ENCODE measurements around the gene PLBD2.
"Not testable (repeated sequence)": the region's sequence is repeated elsewhere in the genome, so short reads cannot be mapped to it uniquely, and the experiment has no call there.

The PLBD2 gene

GRCh38 chr12:113333877-113334785, 24.3 kb upstream of the PLBD2 start:
- peak in 1 of 56 donors; percentile 14 for DNase-seq

DNA sequence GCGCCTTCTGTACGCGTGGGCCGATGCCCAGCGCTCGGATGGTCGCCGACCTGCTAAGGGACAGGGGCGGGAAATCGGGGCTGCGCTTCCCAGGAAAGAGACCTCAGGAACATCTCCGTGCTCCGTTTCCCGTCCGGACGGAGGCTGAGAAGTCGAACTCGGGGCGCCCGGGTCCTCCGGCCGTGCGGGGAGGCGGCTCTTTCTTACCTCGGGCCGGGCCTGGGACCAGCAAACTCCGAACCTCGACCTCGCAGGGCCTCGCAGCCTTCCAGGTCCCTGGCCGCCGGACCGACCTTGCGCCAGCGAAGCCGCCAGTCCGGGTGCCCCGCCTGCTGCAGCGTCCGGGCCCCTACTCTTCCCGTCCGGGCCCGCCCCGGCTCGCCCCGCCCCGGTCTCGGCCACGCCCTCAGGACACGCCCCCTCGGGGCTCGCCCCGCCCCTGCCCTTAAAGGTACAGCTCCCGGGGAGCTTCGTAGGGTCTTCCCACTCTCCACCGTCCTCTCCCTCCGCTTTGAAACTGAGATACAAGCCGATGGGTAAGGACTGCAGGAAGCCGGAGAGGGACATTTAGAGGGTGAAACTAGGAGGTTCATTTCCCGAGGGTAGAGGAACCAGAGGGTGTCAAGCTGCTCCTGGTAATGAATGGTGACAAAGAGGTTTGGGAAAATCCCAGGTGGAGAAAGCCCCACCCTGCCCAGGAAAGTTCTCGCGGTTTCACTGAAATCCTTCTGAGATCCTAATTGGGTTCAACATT, 23.4 kb upstream of the PLBD2 start, which contains the start of gene SLC8B1:
SLC8B1 (minus strand) TSS at position 324 of the 754 bp plus-strand sequence. CDS start 2,231 bp downstream, outside the sequence.
- DNase-seq = peak; percentile 27 to 92 (median 73)

GRCh38 chr12:113339540-113339939, 18.8 kb upstream of the PLBD2 start:
- no peak for DNase-seq

GRCh38 chr12:113340061-113340460, 18.3 kb upstream of the PLBD2 start:
- DNase-seq = no peak

DNA sequence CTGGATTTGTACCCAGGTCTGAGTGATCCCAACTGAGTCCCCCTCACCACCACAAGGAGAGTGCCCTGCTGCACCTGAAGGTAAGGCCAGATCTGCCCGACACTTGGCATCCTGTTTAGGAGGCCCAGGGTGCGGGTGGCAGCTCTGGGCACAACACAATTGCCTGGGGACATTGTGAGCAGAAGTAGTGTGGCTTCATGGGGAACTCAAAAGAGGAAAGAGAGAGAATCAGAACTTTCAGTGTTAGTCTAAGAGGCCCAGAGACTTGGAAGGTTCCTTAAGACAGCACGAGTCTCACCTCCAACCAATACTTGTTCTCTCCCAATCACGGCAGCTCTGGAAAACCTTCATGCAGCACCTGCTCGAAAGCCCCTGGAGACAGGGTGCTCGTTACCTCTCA, 16.9 kb upstream of the PLBD2 start:
- DNase-seq = no peak

DNA sequence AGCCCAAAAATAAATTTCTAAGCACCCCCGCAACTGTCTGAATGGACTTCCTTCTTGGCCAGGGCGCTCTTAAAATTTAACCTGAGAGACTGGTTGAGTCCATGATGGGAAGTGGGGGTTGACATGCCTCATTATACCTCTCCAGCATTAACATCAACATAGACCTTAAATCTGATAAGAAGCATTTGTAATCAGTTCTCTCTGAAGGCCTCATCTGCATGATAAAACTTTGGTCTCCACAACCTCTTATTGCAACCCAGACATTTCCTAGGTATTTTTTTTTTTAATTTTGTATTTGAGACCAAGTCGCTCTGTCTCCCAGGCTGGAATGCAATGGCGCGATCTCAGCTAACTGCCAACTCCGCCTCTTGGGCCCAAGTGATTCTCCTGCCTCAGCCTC, 13.1 kb upstream of the PLBD2 start:
- no peak for DNase-seq

- no peak for DNase-seq
Observed at GRCh38 chr12:113346353-113346752, 12.0 kb upstream of the PLBD2 start.

DNA sequence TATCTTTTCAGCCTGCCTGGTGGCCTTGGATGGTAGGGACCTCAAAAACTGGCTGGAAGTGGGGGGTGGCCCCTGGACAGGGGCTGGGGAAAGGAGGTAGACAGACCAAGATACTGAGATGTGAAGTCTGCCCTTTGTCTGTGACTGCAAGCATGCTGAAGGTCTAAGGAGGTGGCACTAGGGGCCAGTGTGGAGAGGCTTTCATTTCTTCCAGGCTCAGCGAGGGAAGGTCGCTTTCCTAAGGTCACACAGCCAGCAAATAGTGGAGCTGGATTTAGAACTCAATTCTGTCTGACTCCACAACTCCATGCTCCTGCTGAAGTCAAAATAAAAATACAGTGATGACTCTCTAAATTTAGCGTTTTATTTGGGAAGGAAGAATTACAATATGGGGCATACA, 11.3 kb upstream of the PLBD2 start:
- no peak for DNase-seq

GRCh38 chr12:113347892-113348291, 10.5 kb upstream of the PLBD2 start:
- no peak for DNase-seq

DNA sequence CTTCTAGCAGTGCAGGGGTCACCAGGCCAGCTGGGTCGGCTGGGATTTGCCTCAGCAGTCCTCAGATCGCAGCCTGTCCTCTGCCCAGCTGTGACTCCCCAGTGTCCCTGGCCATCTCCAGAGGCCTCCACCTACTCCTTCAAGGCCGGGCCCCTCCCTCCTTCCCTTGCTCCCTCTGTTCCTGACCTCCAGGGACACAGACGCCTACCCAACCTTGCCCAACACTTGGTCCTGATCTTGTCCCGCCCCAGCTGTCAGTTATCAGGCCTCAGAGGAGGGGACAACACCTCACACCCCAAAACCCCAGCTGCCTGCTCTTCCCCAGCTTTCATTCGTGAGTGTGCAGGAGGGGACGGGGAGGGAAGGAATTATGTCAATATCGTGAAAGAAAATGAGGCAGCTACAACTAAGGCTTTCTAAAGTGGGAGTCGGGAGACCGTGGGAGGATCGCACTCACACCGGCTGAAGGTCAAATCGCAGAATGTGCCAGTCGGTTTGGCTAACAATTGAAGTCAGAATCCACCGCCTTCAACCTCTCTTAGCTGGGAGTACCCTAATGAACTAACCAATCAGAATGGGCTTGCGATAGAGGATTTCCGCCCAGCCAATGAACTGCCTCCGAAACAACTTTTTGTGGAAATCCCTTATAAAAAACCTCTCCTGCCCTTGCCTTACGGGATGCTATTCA, 9.4 kb upstream of the PLBD2 start:
- DNase-seq = peak in 2 of 56 donors; percentile 9 to 30

DNA sequence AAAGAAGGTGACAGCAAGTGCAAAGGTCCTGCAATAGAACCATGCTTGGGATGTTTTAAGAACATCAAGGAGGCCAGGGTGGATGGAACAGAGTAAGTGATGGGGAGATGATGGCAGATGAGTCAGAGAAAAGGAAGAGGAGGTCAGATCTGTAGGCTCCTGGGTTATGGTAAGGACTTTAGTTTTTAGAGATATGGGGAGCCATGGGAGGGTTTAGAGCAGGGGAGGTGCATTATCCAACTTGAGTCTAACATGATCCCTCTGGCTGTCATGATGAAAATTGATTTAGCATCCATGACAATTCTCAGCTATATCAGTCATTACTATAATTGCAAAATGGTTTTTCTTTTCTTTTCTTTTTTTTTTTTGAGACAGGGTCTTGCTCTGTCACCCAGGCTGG, 7.3 kb upstream of the PLBD2 start:
- no peak for DNase-seq

GRCh38 chr12:113354192-113354591, 4.2 kb upstream of the PLBD2 start:
- not testable (repeated sequence) for DNase-seq

DNA sequence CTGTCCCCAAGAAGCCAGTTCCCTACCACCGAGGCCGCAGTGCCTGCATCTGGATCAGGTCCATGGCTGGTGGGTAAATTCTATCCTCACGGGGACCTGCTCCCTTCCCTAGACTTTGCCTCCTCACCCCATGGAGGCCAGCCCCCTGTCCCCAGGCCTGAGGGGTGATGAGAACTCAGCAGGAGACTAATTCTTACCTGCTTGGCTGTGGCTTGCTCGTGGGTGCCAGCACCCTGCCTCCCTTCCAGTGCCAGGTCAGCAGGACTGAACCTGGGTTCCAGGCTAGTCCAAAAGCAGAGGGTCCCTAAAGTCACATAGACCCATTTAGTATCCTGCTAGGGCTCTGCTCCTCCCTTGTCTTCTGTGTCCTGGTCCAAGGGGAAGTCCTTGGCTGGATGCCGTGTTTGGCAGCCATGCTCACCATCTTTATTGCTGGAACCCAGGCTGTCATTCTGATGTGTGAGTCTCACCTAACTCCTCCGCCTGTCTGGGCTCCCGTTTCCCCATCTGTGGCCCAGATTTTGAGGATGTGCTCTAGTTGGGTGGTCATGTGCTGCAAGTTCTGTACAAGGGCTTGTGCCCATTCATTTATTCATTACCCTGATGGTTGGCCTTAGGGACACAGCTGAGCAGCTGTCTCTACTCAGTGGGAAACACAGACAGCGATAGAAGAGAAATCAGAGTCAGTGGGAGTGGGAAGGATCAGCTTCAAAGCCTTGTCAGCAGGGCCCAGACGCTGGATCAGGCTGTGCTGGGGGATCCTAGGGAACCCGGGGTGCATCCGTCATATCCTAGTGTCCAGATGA, 949 bp downstream of the PLBD2 start:
- peak in 52 of 56 donors; percentile 12 to 80 (median 54) for DNase-seq

DNA sequence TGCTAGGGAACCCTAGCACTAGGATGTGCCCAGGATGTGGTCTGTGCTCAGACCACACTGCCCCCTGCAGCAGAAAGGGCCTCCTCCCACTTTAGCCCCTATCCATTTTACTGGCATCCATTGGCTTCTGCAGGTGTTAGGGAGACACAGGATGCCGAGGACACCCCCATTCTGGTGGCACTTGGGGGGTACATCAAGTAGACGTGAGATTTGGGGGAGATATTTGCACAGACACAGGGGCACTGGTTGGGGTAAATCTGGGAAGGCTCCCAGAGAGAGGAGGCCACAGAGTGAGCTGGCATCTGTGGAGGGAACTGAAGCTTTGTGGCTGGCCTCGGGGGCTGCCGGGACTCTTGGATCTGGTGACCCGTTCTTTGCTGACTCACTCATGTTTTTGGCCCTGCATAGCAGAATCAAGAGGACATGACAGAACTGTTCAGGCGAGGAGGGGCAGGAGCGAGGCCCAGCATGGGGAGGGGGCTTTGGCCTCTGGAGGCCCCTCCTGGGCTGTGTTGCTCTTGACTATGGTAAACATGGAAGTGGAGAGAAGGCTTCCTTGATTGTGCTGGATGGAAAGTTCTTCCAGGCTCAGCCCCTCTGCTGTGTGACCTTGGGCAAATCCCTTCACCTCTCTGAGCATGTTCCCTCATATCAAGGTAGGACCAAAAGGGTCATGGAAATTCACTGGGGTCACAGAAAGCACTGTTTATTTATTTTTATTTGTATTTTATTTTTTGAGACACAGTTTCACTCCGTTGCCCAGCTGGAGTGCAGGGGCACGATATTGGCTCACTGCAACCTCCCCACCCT, 1.8 kb downstream of the PLBD2 start:
- peak in 3 of 56 donors; percentile 2 to 47 (median 10) for DNase-seq

- no peak for DNase-seq
Observed at GRCh38 chr12:113361574-113362370, 3.4 kb downstream of the PLBD2 start.

DNA sequence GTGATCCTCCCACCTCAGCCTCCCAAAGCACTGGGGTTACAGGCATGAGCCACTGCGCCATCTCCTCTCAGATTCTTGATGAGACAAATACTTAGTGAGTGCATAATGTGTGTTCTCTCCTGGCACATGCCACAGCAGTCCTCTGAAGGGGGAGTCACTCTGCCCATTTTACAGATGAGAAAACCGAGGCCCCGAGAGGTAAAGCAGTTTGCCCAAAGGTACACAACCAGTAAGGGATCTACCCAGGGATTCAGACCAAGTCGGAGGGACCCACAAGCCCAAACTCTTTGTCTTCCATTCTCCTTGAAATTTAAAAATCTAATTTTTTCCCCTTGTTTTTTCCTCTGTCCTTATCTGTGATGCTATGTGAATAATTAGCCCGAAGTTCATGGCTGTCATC, 6.3 kb downstream of the PLBD2 start:
- DNase-seq = no peak

GRCh38 chr12:113365639-113366395, 7.4 kb downstream of the PLBD2 start:
- DNase-seq = no peak

DNA sequence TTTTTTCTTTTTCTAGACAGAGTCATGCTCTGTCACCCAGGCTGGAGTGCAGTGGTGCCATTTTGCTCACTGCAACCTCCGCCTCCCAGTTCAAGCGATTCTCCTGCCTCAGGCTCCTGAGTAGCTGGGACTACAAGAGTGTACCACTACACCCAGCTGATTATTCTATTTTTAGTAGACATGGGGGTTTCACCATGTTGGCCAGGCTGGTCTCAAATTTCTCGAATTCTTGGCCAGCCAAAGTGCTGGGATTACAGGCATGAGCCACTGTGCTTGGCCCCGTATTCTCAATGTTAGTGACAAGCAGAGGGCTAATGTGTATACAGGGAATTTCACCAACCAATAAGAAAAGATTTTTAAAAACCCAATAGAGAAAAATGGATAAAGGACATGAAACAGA, 8.4 kb downstream of the PLBD2 start:
- no peak for DNase-seq
